Vagina (tissue), 2 donors: ENCODE measurements around the gene CNTNAP5. TPM values are rescaled to one million over a fixed set of nuclear protein-coding genes. Genes with fewer than 3 reads are reported as not detected.

Experiments used
- DNase-seq, 2 donors: peaks; one replicate each; pipeline ENCODE4 v3.0.0-alpha.2; 2017; ENCODE audit errors: extremely low spot score in 2 of 2
- H3K27ac ChIP-seq: fragments of 200-600 bp; sonication (generic); one replicate; pipeline ENCODE4 v1.5.1; 2019
- H3K27me3 ChIP-seq: fragments of 200-600 bp; sonication (generic); one replicate; pipeline ENCODE4 v1.5.1; 2019
- H3K36me3 ChIP-seq, 2 donors: fragments of 200-600 bp; sonication (generic); one replicate each; pipeline ENCODE4 v1.5.1; 2017 to 2019
- H3K4me1 ChIP-seq: fragments of 200-600 bp; sonication (generic); one replicate; pipeline ENCODE4 v1.5.1; 2019
- H3K4me3 ChIP-seq, 2 donors: fragments of 200-600 bp; sonication (generic); 1 replicate in 1 of 2; 2 replicates in 1 of 2; pipeline ENCODE4 v1.5.1; 2016 to 2019
- H3K9me3 ChIP-seq: fragments of 200-600 bp; sonication (generic); one replicate; pipeline ENCODE4 v1.5.1; 2019
- POLR2A ChIP-seq, 2 donors: fragments of 450-650 bp; IDR thresholded peaks; one replicate each; pipeline ENCODE4 v1.6.1; 2017; ENCODE audit warnings: antibody characterized with exemption in 2 of 2, mild to moderate bottlenecking in 2 of 2, moderate library complexity in 2 of 2
- POLR2AphosphoS5 ChIP-seq, 2 donors: sonication (generic); formaldehyde crosslinking; IDR thresholded peaks; one replicate each; pipeline ENCODE4 v1.9.0; 2017; ENCODE audit warnings: antibody characterized with exemption in 2 of 2, mild to moderate bottlenecking in 2 of 2, low read depth in 1 of 2; ENCODE audit not compliant: insufficient read depth in 1 of 2
- intact Hi-C: fragments of 100-400 bp; cut with DNase I; formaldehyde crosslinking; loops from one replicate; pipeline ENCODE4 v1.15.1; 2023
- total RNA-seq: library from RNA; depleted of rRNA; stranded (reverse); fragments of >200 nt; gene quantifications from one replicate; pipeline ENCODE4 v1.2.3, GENCODE V29; 2016
- TF ChIP-seq, protein P1 (sequence below), 3 experiments: fragments of 450-650 bp in 2 of 3; fragments of 200-600 bp in 1 of 3; sonication (generic) in 1 of 3; IDR thresholded peaks; one replicate each; pipeline ENCODE4 v1.5.1; 2017 to 2019; ENCODE audit warnings: antibody characterized with exemption in 3 of 3, mild to moderate bottlenecking in 2 of 3, moderate library complexity in 2 of 3

CNTNAP5 gene
- total RNA-seq, 1 donor from 2014 or later = not detected

DNA sequence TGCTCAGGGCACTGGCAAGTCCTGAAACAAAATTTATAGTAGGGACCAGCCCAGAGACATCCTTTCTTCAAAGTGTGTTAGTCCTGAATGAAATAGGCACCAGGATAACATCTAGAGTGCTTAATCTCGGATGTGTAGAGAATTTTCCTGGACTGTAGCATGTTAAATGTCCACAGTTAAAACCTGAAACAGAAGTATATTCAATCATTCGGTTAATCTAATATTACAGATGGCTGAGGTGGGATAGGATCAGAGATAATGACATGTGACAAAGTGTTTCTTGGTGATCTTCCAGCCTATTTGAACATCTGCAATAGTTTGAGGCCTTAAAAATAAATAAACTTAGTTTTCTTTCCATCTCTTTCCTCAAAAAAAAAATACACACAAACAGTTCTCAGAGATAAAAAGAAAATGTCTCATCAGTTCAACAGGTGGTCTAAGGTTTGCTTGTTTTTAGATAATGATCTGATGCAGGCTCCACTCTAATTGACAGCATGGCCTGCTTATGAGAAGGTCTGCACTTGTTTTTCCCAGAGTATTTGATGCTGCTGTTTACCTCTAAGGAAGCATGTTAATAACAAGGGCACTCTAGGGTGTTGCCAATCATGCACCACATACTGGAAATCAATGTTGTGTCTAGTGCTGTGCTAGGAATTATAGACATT is 25.9 kb downstream of the CNTNAP5 start:
- intact Hi-C loops = no loop called here
- Histone ChIP-seq H3K36me3 (no peaks in the 10 kb centered on the region), H3K27ac (no peak overlapping the region), H3K4me1 (no peaks in the 10 kb centered on the region), H3K4me3 (no peak overlapping the region), H3K27me3 (no peaks in the 10 kb centered on the region), H3K9me3 (no peaks in the 10 kb centered on the region)
- TF ChIP-seq POLR2AphosphoS5 (IDR thresholded peaks at IDR 0.05; ENCODE audit: insufficient read depth in 1 of 2, low read depth in 1 of 2) = no peak
- TF ChIP-seq, protein P1, sequence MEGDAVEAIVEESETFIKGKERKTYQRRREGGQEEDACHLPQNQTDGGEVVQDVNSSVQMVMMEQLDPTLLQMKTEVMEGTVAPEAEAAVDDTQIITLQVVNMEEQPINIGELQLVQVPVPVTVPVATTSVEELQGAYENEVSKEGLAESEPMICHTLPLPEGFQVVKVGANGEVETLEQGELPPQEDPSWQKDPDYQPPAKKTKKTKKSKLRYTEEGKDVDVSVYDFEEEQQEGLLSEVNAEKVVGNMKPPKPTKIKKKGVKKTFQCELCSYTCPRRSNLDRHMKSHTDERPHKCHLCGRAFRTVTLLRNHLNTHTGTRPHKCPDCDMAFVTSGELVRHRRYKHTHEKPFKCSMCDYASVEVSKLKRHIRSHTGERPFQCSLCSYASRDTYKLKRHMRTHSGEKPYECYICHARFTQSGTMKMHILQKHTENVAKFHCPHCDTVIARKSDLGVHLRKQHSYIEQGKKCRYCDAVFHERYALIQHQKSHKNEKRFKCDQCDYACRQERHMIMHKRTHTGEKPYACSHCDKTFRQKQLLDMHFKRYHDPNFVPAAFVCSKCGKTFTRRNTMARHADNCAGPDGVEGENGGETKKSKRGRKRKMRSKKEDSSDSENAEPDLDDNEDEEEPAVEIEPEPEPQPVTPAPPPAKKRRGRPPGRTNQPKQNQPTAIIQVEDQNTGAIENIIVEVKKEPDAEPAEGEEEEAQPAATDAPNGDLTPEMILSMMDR (IDR thresholded peaks at IDR 0.05) = no peak
- no peak for DNase-seq

DNA sequence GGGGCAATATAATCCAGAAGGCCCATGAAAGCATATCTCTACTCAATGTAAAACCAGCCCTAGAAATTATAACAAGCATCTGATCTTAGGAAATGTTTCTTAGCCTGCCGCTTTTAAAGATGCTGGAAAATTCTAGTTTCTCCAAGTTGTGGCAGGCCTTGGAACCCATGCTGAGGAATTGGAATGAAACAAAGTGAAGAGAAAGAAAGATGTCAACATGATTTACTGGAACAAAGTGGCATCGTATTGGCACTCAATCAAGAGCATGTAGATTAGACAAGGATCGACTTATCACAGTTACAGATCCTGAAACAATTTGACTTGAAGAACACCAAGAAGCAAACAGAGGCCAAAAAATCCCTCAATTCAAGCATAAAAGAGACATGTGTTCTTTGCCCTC is 28.7 kb downstream of the CNTNAP5 start:
- Histone ChIP-seq H3K4me3 (no peak overlapping the region), H3K36me3 (no peaks in the 10 kb centered on the region), H3K4me1 (no peaks in the 10 kb centered on the region), H3K9me3 (no peaks in the 10 kb centered on the region), H3K27me3 (no peaks in the 10 kb centered on the region), H3K27ac (no peak overlapping the region)
- no peak for DNase-seq
- intact Hi-C loops = no loop called here
- no peak for TF ChIP-seq POLR2AphosphoS5 (IDR thresholded peaks at IDR 0.05; ENCODE audit: insufficient read depth in 1 of 2, low read depth in 1 of 2)
- TF ChIP-seq POLR2A (IDR thresholded peaks at IDR 0.05) = no peak
- TF ChIP-seq, protein P1 (IDR thresholded peaks at IDR 0.05) = no peak

DNA sequence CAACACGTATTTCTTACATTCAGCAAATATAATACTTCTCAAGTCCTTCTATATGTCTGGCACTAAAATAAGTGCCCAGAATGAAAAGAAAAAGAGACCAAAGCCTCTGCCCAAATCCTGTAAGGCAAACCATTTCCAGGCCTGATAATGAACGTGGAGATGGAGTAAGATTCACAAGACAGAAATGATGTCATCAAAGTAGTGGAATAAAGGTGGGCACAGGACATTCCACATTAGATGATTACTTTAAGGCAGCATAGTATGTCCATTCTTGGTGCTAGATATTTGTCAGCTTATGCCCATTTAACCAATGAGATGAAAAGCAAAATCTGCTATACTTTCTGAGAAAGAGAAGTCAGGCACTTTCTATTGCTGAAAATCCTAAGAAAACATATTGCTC is 38.5 kb downstream of the CNTNAP5 start:
- H3K27me3 ChIP-seq = no peaks in the 10 kb centered on the region
- no peak overlapping the region for H3K4me3 ChIP-seq

DNA sequence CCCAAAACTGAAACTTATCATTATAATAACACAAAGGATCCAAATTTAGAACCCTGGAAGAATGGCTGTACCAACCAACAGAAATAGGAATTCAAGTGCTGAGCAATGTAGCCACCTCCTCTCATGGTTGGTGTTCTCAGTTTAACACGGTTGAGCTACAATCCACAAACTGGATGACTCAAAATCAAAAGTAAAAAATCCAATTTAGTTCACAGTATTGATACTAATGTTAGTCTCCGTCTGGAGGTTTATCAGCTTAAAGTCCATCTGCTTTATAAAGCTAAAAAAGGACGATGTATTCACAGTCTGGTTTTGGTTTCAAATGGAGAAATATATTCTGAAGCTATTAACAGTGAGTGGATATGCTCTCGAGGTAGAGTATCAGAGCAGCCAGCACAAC is 40.5 kb downstream of the CNTNAP5 start:
- Histone ChIP-seq H3K27ac (no peak overlapping the region), H3K4me3 (no peak overlapping the region), H3K9me3 (no peaks in the 10 kb centered on the region), H3K27me3 (no peaks in the 10 kb centered on the region), H3K36me3 (no peaks in the 10 kb centered on the region), H3K4me1 (no peaks in the 10 kb centered on the region)
- intact Hi-C loops = loop anchor here (2.0 kb wide), 1 partner anchor 61 kb away; no protein-coding TSS in a partner anchor
- TF ChIP-seq POLR2AphosphoS5 (IDR thresholded peaks at IDR 0.05; ENCODE audit: insufficient read depth in 1 of 2, low read depth in 1 of 2) = no peak
- no peak for TF ChIP-seq POLR2A (IDR thresholded peaks at IDR 0.05)
- TF ChIP-seq, protein P1 (IDR thresholded peaks at IDR 0.05) = no peak
- DNase-seq = no peak

More for the DNA sequence above, 38.5 kb downstream of the CNTNAP5 start:
- H3K9me3 ChIP-seq = no peaks in the 10 kb centered on the region
- H3K4me1 ChIP-seq = no peaks in the 10 kb centered on the region
- H3K27ac ChIP-seq = no peak overlapping the region
- no peaks in the 10 kb centered on the region for H3K36me3 ChIP-seq
- intact Hi-C loops = no loop called here
- TF ChIP-seq POLR2AphosphoS5 (IDR thresholded peaks at IDR 0.05; ENCODE audit: insufficient read depth in 1 of 2, low read depth in 1 of 2) (no peak), POLR2A (IDR thresholded peaks at IDR 0.05) (no peak)
- TF ChIP-seq, protein P1 (IDR thresholded peaks at IDR 0.05) = no peak
- DNase-seq = no peak

DNA sequence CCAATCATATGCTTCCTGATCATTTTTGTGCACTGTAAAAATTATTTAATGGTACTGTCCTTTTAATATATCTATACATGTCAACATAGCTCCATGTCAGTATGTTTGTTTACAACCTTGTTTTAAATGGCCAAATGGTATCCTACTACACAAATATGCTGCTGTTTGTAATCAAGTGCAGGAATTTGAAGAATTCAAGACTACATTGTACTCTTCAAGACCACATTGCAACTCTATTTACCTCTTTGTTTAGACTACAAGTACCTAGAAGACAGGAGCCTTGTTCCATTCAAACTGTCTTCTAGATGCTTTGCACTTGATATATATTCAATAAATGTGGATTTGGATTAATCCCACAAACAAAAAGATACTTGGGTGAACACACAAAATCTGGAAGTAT is 41.7 kb downstream of the CNTNAP5 start:
- H3K27ac ChIP-seq = no peak overlapping the region
- no peak overlapping the region for H3K4me3 ChIP-seq
- no peaks in the 10 kb centered on the region for H3K4me1 ChIP-seq
- intact Hi-C loops = no loop called here
- no peaks in the 10 kb centered on the region for H3K36me3 ChIP-seq
- TF ChIP-seq POLR2A (IDR thresholded peaks at IDR 0.05) = no peak
- TF ChIP-seq, protein P1 (IDR thresholded peaks at IDR 0.05) = no peak
- TF ChIP-seq POLR2AphosphoS5 (IDR thresholded peaks at IDR 0.05; ENCODE audit: insufficient read depth in 1 of 2, low read depth in 1 of 2) = no peak
- H3K9me3 ChIP-seq = no peaks in the 10 kb centered on the region
- no peaks in the 10 kb centered on the region for H3K27me3 ChIP-seq
- DNase-seq = no peak
